Thyroid gland (tissue), 4 donors: ENCODE results near the gene ZFY.

Source experiments
- CTCF ChIP-seq, 6 experiments: fragments of 200-600 bp in 3 of 6; fragments of 450-650 bp in 3 of 6; sonication (generic) in 3 of 6; IDR thresholded peaks; one replicate each; pipeline ENCODE4 v1.5.1; 2016 to 2019; ENCODE audit warnings: antibody characterized with exemption in 6 of 6, mild to moderate bottlenecking in 2 of 6, inconsistent platforms in 1 of 6, moderate library complexity in 1 of 6
- POLR2A ChIP-seq, 2 donors: fragments of 450-650 bp; IDR thresholded peaks; one replicate each; pipeline ENCODE4 v1.6.1; 2017; ENCODE audit warnings: antibody characterized with exemption in 2 of 2, mild to moderate bottlenecking in 2 of 2, moderate library complexity in 1 of 2

- TF ChIP-seq CTCF (IDR thresholded peaks at IDR 0.05) (no peak), POLR2A (IDR thresholded peaks at IDR 0.05) (no peak)
Measured at GRCh38 chrY:3002680-3003515, 67.7 kb downstream of the ZFY start.
